DND-41 (cell line): Measurements from ENCODE around the gene DIO1.

Experiments
- ATAC-seq: fragments of 200-7000 bp; cut with Tn5 transposase; 3 replicates; pipeline ENCODE4 v1.9.1; 2021; ENCODE audit warnings: low read depth; ENCODE audit not compliant: insufficient read depth
- DNase-seq: peaks from one replicate; pipeline ENCODE4 v3.0.0-alpha.2; 2020
- H2AFZ ChIP-seq: 2 replicates; pipeline ENCODE4 v1.6.0; 2012; ENCODE audit warnings: low read depth, low read length
- H3K27ac ChIP-seq: 2 replicates; pipeline ENCODE4 v1.5.1; 2012; ENCODE audit warnings: low read length, inconsistent platforms
- H3K27me3 ChIP-seq: fragments of 200-600 bp; sonication (generic); 2 replicates; pipeline ENCODE4 v1.6.0; 2012; ENCODE audit warnings: low read length, mild to moderate bottlenecking, inconsistent platforms; ENCODE audit not compliant: insufficient read depth, poor library complexity
- H3K36me3 ChIP-seq: 2 replicates; pipeline ENCODE4 v1.5.1; 2012; ENCODE audit warnings: low read length, inconsistent platforms; ENCODE audit not compliant: insufficient read depth
- H3K4me1 ChIP-seq: 2 replicates; pipeline ENCODE4 v1.5.1; 2012; ENCODE audit warnings: mild to moderate bottlenecking, low read length; ENCODE audit not compliant: insufficient read depth
- H3K4me2 ChIP-seq: 2 replicates; pipeline ENCODE4 v1.6.0; 2012; ENCODE audit warnings: mild to moderate bottlenecking, moderate library complexity, low read length, inconsistent platforms; ENCODE audit not compliant: insufficient read depth
- H3K4me3 ChIP-seq, 2 experiments: fragments of 200-600 bp in 1 of 2; shearing (Covaris generic) in 1 of 2; 2 replicates each; pipeline ENCODE4 v1.5.1; 2012 to 2016; ENCODE audit warnings: inconsistent platforms in 2 of 2, low read length in 2 of 2, mild to moderate bottlenecking in 2 of 2, low read depth in 1 of 2, moderate library complexity in 1 of 2
- H3K79me2 ChIP-seq: 2 replicates; pipeline ENCODE4 v1.6.0; 2012; ENCODE audit warnings: low read length, inconsistent platforms; ENCODE audit not compliant: insufficient read depth
- H3K9ac ChIP-seq: 2 replicates; pipeline ENCODE4 v1.6.0; 2012; ENCODE audit warnings: low read depth, mild to moderate bottlenecking, inconsistent platforms, low read length, moderate library complexity
- H3K9me3 ChIP-seq: 2 replicates; pipeline ENCODE4 v1.5.1; 2012; ENCODE audit warnings: low read length, moderate library complexity, mild to moderate bottlenecking, inconsistent platforms; ENCODE audit not compliant: insufficient read depth, severe bottlenecking
- H4K20me1 ChIP-seq: 2 replicates; pipeline ENCODE4 v1.6.0; 2012; ENCODE audit warnings: low read length; ENCODE audit not compliant: insufficient read depth
- CTCF ChIP-seq: IDR thresholded peaks from 2 replicates; pipeline ENCODE4 v1.5.1; 2012; ENCODE audit warnings: borderline replicate concordance, low read length, moderate library complexity, mild to moderate bottlenecking; ENCODE audit not compliant: poor library complexity, severe bottlenecking; ENCODE audit errors: extremely low read depth
- EZH2 ChIP-seq: IDR thresholded peaks from 3 replicates; pipeline ENCODE4 v1.6.1; 2012; ENCODE audit warnings: borderline replicate concordance, low read depth, mild to moderate bottlenecking, moderate library complexity, low read length, inconsistent platforms; ENCODE audit not compliant: severe bottlenecking

The DIO1 gene

GRCh38 chr1:53895421-53895820 is 1.4 kb downstream of the DIO1 start:
- no peak overlapping the region for H3K27ac ChIP-seq
- DNase-seq (no peak), ATAC-seq (no peak)
- H3K9me3 ChIP-seq = no peaks in the 10 kb centered on the region
- H3K4me2 ChIP-seq = no peak overlapping the region
- H3K9ac ChIP-seq = no peak overlapping the region
- no peaks in the 10 kb centered on the region for H3K79me2 ChIP-seq
- H3K36me3 ChIP-seq = no peaks in the 10 kb centered on the region
- no peaks in the 10 kb centered on the region for H3K27me3 ChIP-seq
- H3K4me1 ChIP-seq = peaks cover 5% of the 10 kb centered on the region
- no peaks in the 10 kb centered on the region for H4K20me1 ChIP-seq
- H3K4me3 ChIP-seq = no peak overlapping the region
- no peak overlapping the region for H2AFZ ChIP-seq
- TF ChIP-seq EZH2 (no peak), CTCF (no peak)

- TF ChIP-seq EZH2 (no peak), CTCF (no peak)
- Histone ChIP-seq H2AFZ (no peak overlapping the region), H3K27me3 (no peaks in the 10 kb centered on the region), H3K36me3 (no peaks in the 10 kb centered on the region), H4K20me1 (no peaks in the 10 kb centered on the region), H3K9me3 (no peaks in the 10 kb centered on the region), H3K79me2 (no peaks in the 10 kb centered on the region), H3K27ac (no peak overlapping the region), H3K9ac (no peak overlapping the region), H3K4me2 (no peak overlapping the region), H3K4me1 (no peaks in the 10 kb centered on the region), H3K4me3 (no peak overlapping the region)
- no peak for ATAC-seq
- DNase-seq = no peak
Measured at GRCh38 chr1:53896635-53897229, 2.7 kb downstream of the DIO1 start.

GRCh38 chr1:53899206-53899628 is 5.2 kb downstream of the DIO1 start:
- Histone ChIP-seq H3K79me2 (no peaks in the 10 kb centered on the region), H2AFZ (no peak overlapping the region), H3K36me3 (no peaks in the 10 kb centered on the region), H3K4me2 (no peak overlapping the region), H4K20me1 (no peaks in the 10 kb centered on the region), H3K9ac (no peak overlapping the region), H3K27ac (no peak overlapping the region), H3K27me3 (no peaks in the 10 kb centered on the region), H3K4me3 (no peak overlapping the region), H3K4me1 (no peaks in the 10 kb centered on the region), H3K9me3 (no peaks in the 10 kb centered on the region)
- TF ChIP-seq EZH2 = no peak
- ATAC-seq (no peak), DNase-seq (no peak)

- Histone ChIP-seq H4K20me1 (no peaks in the 10 kb centered on the region), H3K79me2 (no peaks in the 10 kb centered on the region), H3K27ac (no peak overlapping the region), H3K27me3 (no peaks in the 10 kb centered on the region), H3K9ac (no peak overlapping the region), H3K4me2 (no peak overlapping the region), H3K4me1 (no peaks in the 10 kb centered on the region), H3K36me3 (no peaks in the 10 kb centered on the region), H2AFZ (no peak overlapping the region), H3K4me3 (no peak overlapping the region), H3K9me3 (no peaks in the 10 kb centered on the region)
- TF ChIP-seq CTCF = no peak
- no peak for TF ChIP-seq EZH2
- DNase-seq (no peak), ATAC-seq (no peak)
Measured at GRCh38 chr1:53899708-53900107, 5.7 kb downstream of the DIO1 start.
